GM12878 (cell line): ENCODE data around the gene SLX4IP. TPM values are rescaled to one million over a fixed set of nuclear protein-coding genes. Genes with fewer than 3 reads are reported as not detected.

ENCODE experiments used
- ATAC-seq: fragments of 200-7000 bp; cut with Tn5 transposase; 3 replicates; pipeline ENCODE4 v1.9.1; 2020; ENCODE audit warnings: mild to moderate bottlenecking, moderate library complexity
- BruUV-seq: library from RNA; stranded (reverse); fragments of 400-500 nt; replicated peaks from 2 replicates; lab custom pipeline; 2021; lab: Mats Ljungman, UMichigan
- CTCF ChIA-PET: fragments of 300-600 bp; sonication (Branson Sonifier 250); formaldehyde crosslinking; extraction: SDS; loops from one replicate; lab custom pipeline; 2021; ENCODE audit warnings: inconsistent platforms; lab: Yijun Ruan, JAX
- POLR2A ChIA-PET: fragments of 350-600 bp; formaldehyde crosslinking; extraction: SDS; loops from one replicate; lab custom pipeline; 2021; ENCODE audit warnings: inconsistent platforms; lab: Charles Lee
- RAD21 ChIA-PET: fragments of 300-600 bp; sonication (Branson Sonifier 250); formaldehyde crosslinking; loops from one replicate; lab custom pipeline; 2023; ENCODE audit warnings: antibody characterized with exemption; ENCODE audit not compliant: unreplicated experiment; lab: Charles Lee
- SMC1A ChIA-PET: fragments of 300-600 bp; sonication (Branson Sonifier 250); formaldehyde crosslinking; loops from one replicate; lab custom pipeline; 2023; ENCODE audit not compliant: unreplicated experiment, uncharacterized antibody; lab: Charles Lee
- DNase-seq: peaks from one replicate; pipeline ENCODE4 v3.0.0-alpha.2; 2011; ENCODE audit warnings: low read depth, low spot score
- FAIRE-seq: peaks from 3 replicates; lab custom pipeline; 2011; peaks lifted over from hg19 to GRCh38; lab: Jason Lieb, UNC
- H2AFZ ChIP-seq: 2 replicates; pipeline ENCODE4 v1.6.0; 2011; ENCODE audit warnings: low read depth, low read length, control low read depth; ENCODE audit not compliant: control insufficient read depth
- H3K27ac ChIP-seq: 2 replicates; pipeline ENCODE4 v1.5.1; 2011; ENCODE audit warnings: control low read depth; ENCODE audit not compliant: control insufficient read depth, insufficient read depth
- H3K27me3 ChIP-seq, 2 experiments: replicated peaks in 1 of 2; 2 replicates each; pipeline versions ENCODE4 v1.6.0 to v1.6.1; 2011; ENCODE audit warnings: low read length in 1 of 2; ENCODE audit not compliant: control insufficient read depth in 2 of 2, insufficient read depth in 2 of 2
- H3K36me3 ChIP-seq, 2 experiments: 2 replicates each; pipeline ENCODE4 v1.5.1; 2011; ENCODE audit warnings: low read length in 1 of 2; ENCODE audit not compliant: control insufficient read depth in 2 of 2, insufficient read depth in 2 of 2
- H3K4me1 ChIP-seq: 2 replicates; pipeline ENCODE4 v1.6.1; 2011; ENCODE audit warnings: mild to moderate bottlenecking, low read length, moderate library complexity, mixed read lengths; ENCODE audit not compliant: control insufficient read depth, insufficient read depth
- H3K4me2 ChIP-seq: 2 replicates; pipeline ENCODE4 v1.6.0; 2011; ENCODE audit warnings: control low read depth; ENCODE audit not compliant: control insufficient read depth, insufficient read depth
- H3K4me3 ChIP-seq: fragments of 200-600 bp; sonication (generic); 2 replicates; pipeline ENCODE4 v1.5.1; 2016
- H3K79me2 ChIP-seq: 2 replicates; pipeline ENCODE4 v1.6.0; 2011; ENCODE audit warnings: low read length; ENCODE audit not compliant: control insufficient read depth, insufficient read depth
- H3K9ac ChIP-seq: 2 replicates; pipeline ENCODE4 v1.8.0; 2011; ENCODE audit warnings: low read length, control low read depth, mixed read lengths; ENCODE audit not compliant: control insufficient read depth, insufficient read depth
- H3K9me3 ChIP-seq: replicated peaks from 3 replicates; pipeline ENCODE4 v1.5.1; 2011; ENCODE audit warnings: mild to moderate bottlenecking, low read length; ENCODE audit not compliant: control insufficient read depth, insufficient read depth
- H4K20me1 ChIP-seq: 2 replicates; pipeline ENCODE4 v1.6.0; 2011; ENCODE audit not compliant: control insufficient read depth, insufficient read depth
- BRCA1 ChIP-seq: IDR thresholded peaks from 2 replicates; pipeline ENCODE4 v1.6.1; 2011; ENCODE audit warnings: low read depth, low read length, improper control_type of control experiment
- NFYA ChIP-seq: IDR thresholded peaks from 2 replicates; pipeline ENCODE4 v1.6.1; 2011; ENCODE audit warnings: low read depth, mild to moderate bottlenecking, low read length, improper control_type of control experiment, borderline replicate concordance
- PRDM15 ChIP-seq: fragments of 450-650 bp; formaldehyde crosslinking; IDR thresholded peaks from 2 replicates; pipeline ENCODE4 v1.4.0; 2020; ENCODE audit warnings: mild to moderate bottlenecking, moderate library complexity
- SUZ12 ChIP-seq: fragments of 200-600 bp; sonication (generic); IDR thresholded peaks from one replicate; pipeline ENCODE4 v1.6.1; 2018; ENCODE audit warnings: antibody characterized with exemption, mild to moderate bottlenecking; ENCODE audit not compliant: unreplicated experiment
- ZNF217 ChIP-seq: fragments of 450-650 bp; IDR thresholded peaks from 2 replicates; pipeline ENCODE4 v1.6.1; 2017; ENCODE audit warnings: antibody characterized with exemption, mild to moderate bottlenecking
- WGBS: methylation state at CpG from one replicate; pipeline ENCODE4 v1.1.6; 2016; ENCODE audit warnings: low lambda C conversion rate; ENCODE audit not compliant: insufficient replicate concordance, insufficient coverage; ENCODE audit errors: missing lambda C conversion rate; 5-methylcytosine and 5-hydroxymethylcytosine counted together
- in situ Hi-C: fragments of 300-500 bp; cut with MboI; formaldehyde crosslinking; loops from 9 replicates; pipeline ENCODE4 v1.14.3; 2018; ENCODE audit warnings: mixed read lengths
- intact Hi-C: fragments of 100-400 bp; cut with micrococcal nuclease; formaldehyde crosslinking; loops from one replicate; pipeline ENCODE4 v1.14.2; 2022; ENCODE audit not compliant: unreplicated experiment
- polyA plus RNA-seq, 11 experiments: library from polyadenylated mRNA; depleted of rRNA in 4 of 11; unstranded in 6 of 11; stranded (reverse) in 5 of 11; fragments of >200 nt; fragmentation: Nextera tagmentation in 4 of 11; fragmentation: Illumina TruSeq in 1 of 11; extraction: Ambion mirVana in 4 of 11; extraction: Trizol in 1 of 11; gene quantifications; 1 replicate in 1 of 11; 2 replicates in 10 of 11; pipeline versions ENCODE4 v1.2.1 to v1.2.3, GENCODE V29; 2011 to 2016; ENCODE audit warnings: inconsistent platforms in 2 of 11, missing spikeins in 2 of 11, low read depth in 1 of 11
- total RNA-seq, 4 experiments: library from RNA; depleted of rRNA in 3 of 4; stranded (reverse); fragments of >200 nt in 3 of 4; fragmentation: Illumina TruSeq in 1 of 4; extraction: Trizol in 1 of 4; gene quantifications; 2 replicates each; pipeline versions ENCODE4 v1.2.1 to v1.2.3, GENCODE V29; 2013 to 2021
- TF ChIP-seq, protein P1 (sequence below): fragments of 450-650 bp; formaldehyde crosslinking; IDR thresholded peaks from 2 replicates; pipeline ENCODE4 v1.4.0; 2022; ENCODE audit warnings: mild to moderate bottlenecking, moderate library complexity
- TF ChIP-seq, protein P2 (sequence below): IDR thresholded peaks from 2 replicates; pipeline ENCODE4 v1.6.1; 2012; ENCODE audit warnings: low read depth, low read length, improper control_type of control experiment

The SLX4IP gene
- total and polyA plus RNA-seq, 10 of the 15 experiments (the other 5 are each of a cell fraction or from before 2014, with no cell fraction given) = 2.2 to 11.0 (median 6.3) TPM

DNA sequence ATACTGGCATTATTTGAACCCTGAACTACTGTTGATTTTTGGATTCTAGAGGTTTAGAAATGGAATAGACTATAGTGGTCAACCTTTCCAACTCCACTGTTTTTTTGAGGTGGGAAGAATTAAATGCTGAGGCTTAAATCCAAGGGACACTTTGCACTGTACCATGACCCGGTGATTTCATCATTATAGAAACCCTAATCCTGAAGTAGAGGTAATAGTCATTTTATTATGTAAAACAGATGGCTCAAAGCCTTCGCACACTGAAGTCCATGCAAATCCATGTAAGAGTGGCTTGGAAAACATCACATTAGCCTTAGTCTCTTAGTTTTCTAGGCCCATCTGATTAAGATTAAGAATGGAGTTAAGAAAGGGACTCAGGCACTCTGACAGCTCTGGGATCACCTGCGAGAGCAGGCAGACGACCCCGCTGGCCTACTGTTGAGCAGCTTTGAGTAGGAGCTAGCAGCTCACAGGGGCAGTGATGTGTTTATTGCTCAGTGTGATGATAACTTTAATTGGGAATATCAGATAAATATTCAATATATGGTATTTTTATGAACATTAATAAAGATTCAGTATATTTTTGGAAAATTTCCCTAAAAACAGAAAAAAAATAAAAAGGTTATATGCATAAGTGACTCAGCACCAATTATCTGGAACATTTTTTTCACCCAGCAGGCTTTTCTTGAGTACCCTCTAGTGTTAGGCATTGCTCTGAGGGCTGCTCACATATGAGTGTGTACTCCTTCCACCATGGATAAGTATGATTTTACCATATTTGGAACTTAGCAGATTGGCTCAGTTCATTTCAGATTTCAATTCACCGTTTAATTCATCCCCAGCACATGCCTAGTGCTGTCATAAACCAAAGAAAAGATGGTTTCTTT is 13.4 kb downstream of the SLX4IP start:
- Histone ChIP-seq H2AFZ (no peak overlapping the region), H3K4me2 (no peak overlapping the region), H4K20me1 (no peaks in the 10 kb centered on the region), H3K27me3 (no peaks in the 10 kb centered on the region), H3K79me2 (peaks cover 9% of the 10 kb centered on the region), H3K4me1 (peaks cover 21% of the 10 kb centered on the region), H3K36me3 (no peaks in the 10 kb centered on the region), H3K9ac (no peak overlapping the region), H3K9me3 (no peaks in the 10 kb centered on the region), H3K27ac (no peak overlapping the region; the same call in 1 of the 2 replicates), H3K4me3 (no peak overlapping the region)
- FAIRE-seq (no peak), ATAC-seq (no peak), DNase-seq (no peak)
- ChIA-PET POLR2A (interaction anchor here (1.0 to 1.1 kb wide), 2 partner anchors 11 to 14 kb away, joined by 3 read pairs; partner anchors contain the start of gene SLX4IP), CTCF (interaction anchor here (0.6 to 2.2 kb wide), 7 partner anchors 12 to 65 kb away, joined by 3 to 13 read pairs (median 3); partner anchors contain the start of genes MKKS and SLX4IP), RAD21 (no interaction called here), SMC1A (interaction anchor here (0.8 to 2.2 kb wide), 7 partner anchors 9 to 86 kb away, joined by 3 to 12 read pairs (median 4); no protein-coding TSS in a partner anchor)
- in situ Hi-C loops = no loop called here
- 97% methylated on average over 6 of the region's 6 CpGs for whole genome bisulfite sequencing
- BruUV-seq = no TSS peak
- TF ChIP-seq NFYA = no peak
- TF ChIP-seq SUZ12 = no peak
- intact Hi-C loops = no loop called here

- Histone ChIP-seq H3K27me3 (no peaks in the 10 kb centered on the region), H3K4me3 (no peak overlapping the region), H3K9ac (no peak overlapping the region), H4K20me1 (no peaks in the 10 kb centered on the region), H3K9me3 (no peaks in the 10 kb centered on the region), H3K4me1 (peaks cover 26% of the 10 kb centered on the region), H3K36me3 (no peaks in the 10 kb centered on the region), H2AFZ (no peak overlapping the region), H3K4me2 (no peak overlapping the region), H3K27ac (no peak overlapping the region), H3K79me2 (peaks cover 11% of the 10 kb centered on the region)
- POLR2A ChIA-PET = interaction anchor here (1.1 kb wide), 1 partner anchor 14 kb away, joined by 3 read pairs; the partner anchor contains the start of gene SLX4IP
- intact Hi-C loops (no loop called here), in situ Hi-C loops (no loop called here)
- FAIRE-seq = no peak
- CTCF ChIA-PET = interaction anchor here (0.6 to 2.2 kb wide), 7 partner anchors 13 to 65 kb away, joined by 3 to 13 read pairs (median 3); partner anchors contain the start of genes MKKS and SLX4IP
- RAD21 ChIA-PET = no interaction called here
- no TSS peak for BruUV-seq
- SMC1A ChIA-PET = interaction anchor here (1.0 to 2.2 kb wide), 6 partner anchors 9 to 87 kb away, joined by 3 to 12 read pairs (median 4); no protein-coding TSS in a partner anchor
- DNase-seq = no peak
- ATAC-seq = no peak
- 100% methylated on average over 2 of the region's 2 CpGs for WGBS
- no peak for TF ChIP-seq ZNF217
- no peak for TF ChIP-seq PRDM15 (CRISPR knock-in tag)
- TF ChIP-seq, protein P1, sequence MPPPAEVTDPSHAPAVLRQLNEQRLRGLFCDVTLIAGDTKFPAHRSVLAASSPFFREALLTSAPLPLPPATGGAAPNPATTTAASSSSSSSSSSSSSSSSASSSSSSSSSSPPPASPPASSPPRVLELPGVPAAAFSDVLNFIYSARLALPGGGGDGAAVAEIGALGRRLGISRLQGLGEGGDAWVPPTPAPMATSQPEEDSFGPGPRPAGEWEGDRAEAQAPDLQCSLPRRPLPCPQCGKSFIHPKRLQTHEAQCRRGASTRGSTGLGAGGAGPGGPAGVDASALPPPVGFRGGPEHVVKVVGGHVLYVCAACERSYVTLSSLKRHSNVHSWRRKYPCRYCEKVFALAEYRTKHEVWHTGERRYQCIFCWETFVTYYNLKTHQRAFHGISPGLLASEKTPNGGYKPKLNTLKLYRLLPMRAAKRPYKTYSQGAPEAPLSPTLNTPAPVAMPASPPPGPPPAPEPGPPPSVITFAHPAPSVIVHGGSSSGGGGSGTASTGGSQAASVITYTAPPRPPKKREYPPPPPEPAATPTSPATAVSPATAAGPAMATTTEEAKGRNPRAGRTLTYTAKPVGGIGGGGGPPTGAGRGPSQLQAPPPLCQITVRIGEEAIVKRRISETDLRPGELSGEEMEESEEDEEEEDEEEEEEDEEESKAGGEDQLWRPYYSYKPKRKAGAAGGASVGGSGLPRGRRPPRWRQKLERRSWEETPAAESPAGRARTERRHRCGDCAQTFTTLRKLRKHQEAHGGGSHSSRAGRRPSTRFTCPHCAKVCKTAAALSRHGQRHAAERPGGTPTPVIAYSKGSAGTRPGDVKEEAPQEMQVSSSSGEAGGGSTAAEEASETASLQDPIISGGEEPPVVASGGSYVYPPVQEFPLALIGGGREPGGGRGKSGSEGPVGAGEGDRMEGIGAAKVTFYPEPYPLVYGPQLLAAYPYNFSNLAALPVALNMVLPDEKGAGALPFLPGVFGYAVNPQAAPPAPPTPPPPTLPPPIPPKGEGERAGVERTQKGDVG (CRISPR knock-in tag) = no peak
- TF ChIP-seq, protein P2, sequence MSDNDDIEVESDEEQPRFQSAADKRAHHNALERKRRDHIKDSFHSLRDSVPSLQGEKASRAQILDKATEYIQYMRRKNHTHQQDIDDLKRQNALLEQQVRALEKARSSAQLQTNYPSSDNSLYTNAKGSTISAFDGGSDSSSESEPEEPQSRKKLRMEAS = no peak
- no peak for TF ChIP-seq BRCA1
Observed at GRCh38 chr20:10449270-10449669, 14.2 kb downstream of the SLX4IP start.
